Lung (tissue), 12 donors: Measurements from ENCODE around the gene ECE1. TPM values are rescaled to one million over a fixed set of nuclear protein-coding genes. Genes with fewer than 3 reads are reported as not detected.
A peak's percentile ranks its signal among the peaks of the same experiment; 100 is the strongest.

Experiments used
- ATAC-seq: fragments of 200-7000 bp; cut with Tn5 transposase; one replicate; pipeline ENCODE4 v1.9.1; 2020; ENCODE audit warnings: moderate number of reproducible peaks; ENCODE audit not compliant: insufficient read depth, low FRiP score
- DNase-seq, 3 donors: peaks; one replicate each; pipeline ENCODE4 v3.0.0-alpha.2; 2013 to 2017
- H3K27ac ChIP-seq, 2 donors: one replicate each; pipeline ENCODE4 v1.5.1; 2013; ENCODE audit warnings: mild to moderate bottlenecking in 2 of 2, moderate library complexity in 2 of 2, control low read depth in 1 of 2, inconsistent platforms in 1 of 2, low read depth in 1 of 2, low read length in 1 of 2
- H3K27me3 ChIP-seq, 3 donors: one replicate each; pipeline ENCODE4 v1.5.1; 2013; ENCODE audit warnings: low read length in 2 of 3; ENCODE audit not compliant: control insufficient read depth in 3 of 3, insufficient read depth in 3 of 3
- H3K36me3 ChIP-seq, 4 donors: one replicate each; pipeline ENCODE4 v1.5.1; 2013; ENCODE audit warnings: low read length in 4 of 4, mild to moderate bottlenecking in 1 of 4, moderate library complexity in 1 of 4; ENCODE audit not compliant: control insufficient read depth in 4 of 4, insufficient read depth in 4 of 4
- H3K4me1 ChIP-seq, 5 donors: one replicate each; pipeline ENCODE4 v1.5.1; 2013; ENCODE audit warnings: low read length in 5 of 5, mild to moderate bottlenecking in 2 of 5, moderate library complexity in 1 of 5; ENCODE audit not compliant: control insufficient read depth in 5 of 5, insufficient read depth in 5 of 5
- H3K4me3 ChIP-seq: one replicate; pipeline ENCODE4 v1.5.1; 2013; ENCODE audit warnings: mild to moderate bottlenecking, control low read depth, moderate library complexity
- H3K9ac ChIP-seq, 2 donors: one replicate each; pipeline ENCODE4 v1.5.1; 2013; ENCODE audit warnings: low read length in 2 of 2, control low read depth in 1 of 2; ENCODE audit not compliant: insufficient read depth in 1 of 2
- H3K9me3 ChIP-seq, 4 donors: one replicate each; pipeline ENCODE4 v1.5.1; 2013; ENCODE audit warnings: low read length in 3 of 4, mild to moderate bottlenecking in 1 of 4, moderate library complexity in 1 of 4; ENCODE audit not compliant: control insufficient read depth in 4 of 4, insufficient read depth in 3 of 4
- CTCF ChIP-seq: IDR thresholded peaks from 2 replicates; pipeline ENCODE4 v1.5.1; 2012; ENCODE audit warnings: mild to moderate bottlenecking; ENCODE audit errors: control extremely low read depth, extremely low read depth
- WGBS, 2 donors: extraction: QIAGEN DNeasy Blood & Tissue Kit; methylation state at CpG; one replicate each; pipeline ENCODE4 v1.1.7; 2013; 5-methylcytosine and 5-hydroxymethylcytosine counted together
- polyA plus RNA-seq, 2 donors: library from polyadenylated mRNA; stranded (reverse); fragments of 200-250 nt; gene quantifications; one replicate each; pipeline ENCODE4 v1.2.1, GENCODE V29; 2013
- total RNA-seq, 2 donors: library from RNA; depleted of rRNA in 1 of 2; stranded (reverse); fragments of >200 nt in 1 of 2; gene quantifications; one replicate each; pipeline ENCODE4 v1.2.1, GENCODE V29; 2014 to 2021
- donor health status: control.
- donor health status: control.
- donor health status: Bipolar disorder and iron deficiency.
- donor health status: healthy.
- donor health status: DM: yes; HTN: yes; CAD: no.

The ECE1 gene
- total and polyA plus RNA-seq, 4 donors = 55.7 to 129 (median 105) TPM

GRCh38 chr1:21264898-21265297, 25.4 kb downstream of the ECE1 start:
- ATAC-seq (no peak), DNase-seq (peak in 2 of 3 donors; percentile 29 to 50)
- Histone ChIP-seq H3K4me1 (peaks cover 0 to 41% (median 28%) of the 10 kb centered on the region in 5 donors), H3K4me3 (no peak overlapping the region), H3K9ac (no peak overlapping the region), H3K27me3 (no peaks in the 10 kb centered on the region), H3K27ac (no peak overlapping the region), H3K9me3 (no peaks in the 10 kb centered on the region), H3K36me3 (peaks cover 0 to 7% (median 3%) of the 10 kb centered on the region in 4 donors)
- 65 to 81% methylated on average over 4 of the region's 4 CpGs for WGBS, 2 donors
- TF ChIP-seq CTCF = no peak

GRCh38 chr1:21263653-21264225, 26.5 kb downstream of the ECE1 start:
- peaks cover 0 to 6% (median 0%) of the 10 kb centered on the region in 4 donors for H3K36me3 ChIP-seq
- no peak for TF ChIP-seq CTCF
- no peak overlapping the region for H3K4me3 ChIP-seq
- peak overlapping the region; percentile 21 to 59 for H3K27ac ChIP-seq
- H3K9me3 ChIP-seq = no peaks in the 10 kb centered on the region
- no peaks in the 10 kb centered on the region for H3K27me3 ChIP-seq
- no peak overlapping the region for H3K9ac ChIP-seq
- 92 to 93% methylated on average over 11 of the region's 11 CpGs for WGBS, 2 donors
- H3K4me1 ChIP-seq = peaks cover 0 to 45% (median 28%) of the 10 kb centered on the region in 5 donors
- DNase-seq (no peak), ATAC-seq (no peak)

- Histone ChIP-seq H3K4me3 (no peak overlapping the region), H3K9ac (no peak overlapping the region), H3K36me3 (peaks cover 0 to 4% (median 1%) of the 10 kb centered on the region in 4 donors), H3K27ac (peak overlapping the region; percentile 88 to 93), H3K9me3 (no peaks in the 10 kb centered on the region), H3K4me1 (peaks cover 0 to 45% (median 27%) of the 10 kb centered on the region in 5 donors), H3K27me3 (no peaks in the 10 kb centered on the region)
- ATAC-seq = no peak
- DNase-seq = no peak
- WGBS, 2 donors = 85 to 86% methylated on average over 10 of the region's 10 CpGs
- no peak for TF ChIP-seq CTCF
These were observed 27.2 kb downstream of the ECE1 start for GRCh38 chr1:21263052-21263429.
